Stimulated activated CD4-positive, alpha-beta T cell treated with anti-CD3 and anti-CD28 coated beads, Interleukin-15, amount 100 ng/mL, for 24 hours (primary cell): Measurements from ENCODE around the gene ZNF79.

Source experiments
- DNase-seq: peaks from one replicate; pipeline ENCODE4 v3.0.0-alpha.2; 2020

ZNF79 gene

GRCh38 chr9:127398715-127399400 is 25.3 kb upstream of the ZNF79 start:
- DNase-seq: no peak

- no peak for DNase-seq
Measured at GRCh38 chr9:127399736-127400269, 24.4 kb upstream of the ZNF79 start.

- DNase-seq: no peak
Measured at GRCh38 chr9:127402401-127403090, 21.6 kb upstream of the ZNF79 start.

GRCh38 chr9:127403507-127404192 is 20.5 kb upstream of the ZNF79 start:
- DNase-seq: no peak

GRCh38 chr9:127404631-127405030 is 19.6 kb upstream of the ZNF79 start:
- DNase-seq: no peak

GRCh38 chr9:127405344-127406125 is 18.6 kb upstream of the ZNF79 start:
- no peak for DNase-seq

GRCh38 chr9:127406799-127407491 is 17.2 kb upstream of the ZNF79 start:
- no peak for DNase-seq

- no peak for DNase-seq
Measured at GRCh38 chr9:127407492-127407843, 16.7 kb upstream of the ZNF79 start.

- DNase-seq: no peak
Measured at GRCh38 chr9:127411122-127411521, 13.1 kb upstream of the ZNF79 start.

- no peak for DNase-seq
Measured at GRCh38 chr9:127415141-127415540, 9.0 kb upstream of the ZNF79 start.

GRCh38 chr9:127415657-127416056 is 8.5 kb upstream of the ZNF79 start:
- no peak for DNase-seq

- DNase-seq: no peak
Measured at GRCh38 chr9:127417131-127418036, 6.8 kb upstream of the ZNF79 start.

GRCh38 chr9:127418037-127418471 is 6.1 kb upstream of the ZNF79 start:
- peak; percentile 63 for DNase-seq

- DNase-seq: no peak
Measured at GRCh38 chr9:127419348-127419747, 4.8 kb upstream of the ZNF79 start.

- no peak for DNase-seq
Measured at GRCh38 chr9:127421057-127421456, 3.1 kb upstream of the ZNF79 start.

- no peak for DNase-seq
Measured at GRCh38 chr9:127422133-127422782, 1.9 kb upstream of the ZNF79 start.

- no peak for DNase-seq
Measured at GRCh38 chr9:127422787-127423186, 1.4 kb upstream of the ZNF79 start.

- DNase-seq: no peak
Measured at GRCh38 chr9:127423476-127423933, 677 bp upstream of the ZNF79 start.

GRCh38 chr9:127424676-127424999 is 456 bp downstream of the ZNF79 start:
- DNase-seq: peak; percentile 51

- DNase-seq: peak; percentile 70
Measured at GRCh38 chr9:127426756-127427155, 2.6 kb downstream of the ZNF79 start.

- no peak for DNase-seq
Measured at GRCh38 chr9:127428348-127428747, 4.2 kb downstream of the ZNF79 start.
